IPS-NIHi11 (cell line): ENCODE data around the gene NMT2.
A peak's percentile ranks its signal among the peaks of the same experiment; 100 is the strongest.
"Not testable (repeated sequence)": the region's sequence is repeated elsewhere in the genome, so short reads cannot be mapped to it uniquely, and the experiment has no call there.

Experiments used
- DNase-seq: peaks from one replicate; pipeline ENCODE4 v3.0.0; 2012; ENCODE audit warnings: mixed read lengths, low spot score

NMT2 gene

GRCh38 chr10:15168291-15168785, at the start of gene NMT2:
NMT2 (minus strand) TSS chr10:15168693; CDS start chr10:15168612, 81 bp downstream.
- peak; percentile 95 for DNase-seq

GRCh38 chr10:15216700-15217099, 48.2 kb upstream of the NMT2 start:
- DNase-seq = no peak

GRCh38 chr10:15214237-15214636, 45.7 kb upstream of the NMT2 start:
- DNase-seq = no peak

- no peak for DNase-seq
Measured at GRCh38 chr10:15213461-15213861, 45.0 kb upstream of the NMT2 start.

- no peak for DNase-seq
Measured at GRCh38 chr10:15211464-15211979, 43.0 kb upstream of the NMT2 start.

- no peak for DNase-seq
Measured at GRCh38 chr10:15210521-15210920, 42.0 kb upstream of the NMT2 start.

- peak; percentile 81 for DNase-seq
Measured at GRCh38 chr10:15209827-15210509, 41.5 kb upstream of the NMT2 start.

- DNase-seq = no peak
Measured at GRCh38 chr10:15208221-15208620, 39.7 kb upstream of the NMT2 start.

- not testable (repeated sequence) for DNase-seq
Measured at GRCh38 chr10:15207410-15207809, 38.9 kb upstream of the NMT2 start.

GRCh38 chr10:15202639-15203038, 34.1 kb upstream of the NMT2 start:
- DNase-seq = no peak

GRCh38 chr10:15202301-15202621, 33.8 kb upstream of the NMT2 start:
- not testable (repeated sequence) for DNase-seq

GRCh38 chr10:15201589-15202300, 33.3 kb upstream of the NMT2 start:
- no peak for DNase-seq

- peak; percentile 29 for DNase-seq
Measured at GRCh38 chr10:15200626-15201025, 32.1 kb upstream of the NMT2 start.

GRCh38 chr10:15197911-15198310, 29.4 kb upstream of the NMT2 start:
- no peak for DNase-seq

GRCh38 chr10:15197276-15197675, 28.8 kb upstream of the NMT2 start:
- no peak for DNase-seq

- DNase-seq = peak; percentile 20
Measured at GRCh38 chr10:15196021-15196834, 27.7 kb upstream of the NMT2 start.

- no peak for DNase-seq
Measured at GRCh38 chr10:15189133-15189885, 20.8 kb upstream of the NMT2 start.

GRCh38 chr10:15188603-15189002, 20.1 kb upstream of the NMT2 start:
- no peak for DNase-seq

GRCh38 chr10:15183689-15184481, 15.4 kb upstream of the NMT2 start:
- no peak for DNase-seq

GRCh38 chr10:15182540-15183207, 14.2 kb upstream of the NMT2 start:
- DNase-seq = no peak
